Left colon (tissue), 2 donors: ENCODE data around the gene PAX6. TPM values are rescaled to one million over a fixed set of nuclear protein-coding genes. Genes with fewer than 3 reads are reported as not detected.
A peak's percentile ranks its signal among the peaks of the same experiment; 100 is the strongest.

Source experiments
- ATAC-seq: fragments of 200-7000 bp; cut with Tn5 transposase; one replicate; pipeline ENCODE4 v1.9.1; 2020; ENCODE audit warnings: mild to moderate bottlenecking, moderate library complexity
- DNase-seq, 2 donors: peaks; one replicate each; pipeline ENCODE4 v3.0.0-alpha.2; 2020
- intact Hi-C, 2 donors: fragments of 100-400 bp; cut with DNase I in 1 of 2; cut with micrococcal nuclease in 1 of 2; formaldehyde crosslinking; loops; one replicate each; pipeline versions ENCODE4 v1.11.2 to v1.14.0; 2022; cut with DNase I, micrococcal nuclease
- long read RNA-seq: library from polyadenylated mRNA; unstranded; transcript quantifications from one replicate; pipeline ENCODE4 v2.0.0, GENCODE V29; 2021
- total RNA-seq, 2 donors: library from RNA; stranded (reverse); fragmentation: NEBNext Ultra II Directional; extraction: Animal tissue kit (Norgen Biotek cat#: 25700); gene quantifications; one replicate each; pipeline ENCODE4 v1.2.1, GENCODE V29; 2021
- donor health status: DM: no; HTN: no; CAD: no.
- donor health status: DM: yes; HTN: yes; CAD: no.

Gene PAX6
- 1 to 10 TPM; 1.5 to 1.8 TPM for total RNA-seq
- long read RNA-seq: 0 reads

DNA sequence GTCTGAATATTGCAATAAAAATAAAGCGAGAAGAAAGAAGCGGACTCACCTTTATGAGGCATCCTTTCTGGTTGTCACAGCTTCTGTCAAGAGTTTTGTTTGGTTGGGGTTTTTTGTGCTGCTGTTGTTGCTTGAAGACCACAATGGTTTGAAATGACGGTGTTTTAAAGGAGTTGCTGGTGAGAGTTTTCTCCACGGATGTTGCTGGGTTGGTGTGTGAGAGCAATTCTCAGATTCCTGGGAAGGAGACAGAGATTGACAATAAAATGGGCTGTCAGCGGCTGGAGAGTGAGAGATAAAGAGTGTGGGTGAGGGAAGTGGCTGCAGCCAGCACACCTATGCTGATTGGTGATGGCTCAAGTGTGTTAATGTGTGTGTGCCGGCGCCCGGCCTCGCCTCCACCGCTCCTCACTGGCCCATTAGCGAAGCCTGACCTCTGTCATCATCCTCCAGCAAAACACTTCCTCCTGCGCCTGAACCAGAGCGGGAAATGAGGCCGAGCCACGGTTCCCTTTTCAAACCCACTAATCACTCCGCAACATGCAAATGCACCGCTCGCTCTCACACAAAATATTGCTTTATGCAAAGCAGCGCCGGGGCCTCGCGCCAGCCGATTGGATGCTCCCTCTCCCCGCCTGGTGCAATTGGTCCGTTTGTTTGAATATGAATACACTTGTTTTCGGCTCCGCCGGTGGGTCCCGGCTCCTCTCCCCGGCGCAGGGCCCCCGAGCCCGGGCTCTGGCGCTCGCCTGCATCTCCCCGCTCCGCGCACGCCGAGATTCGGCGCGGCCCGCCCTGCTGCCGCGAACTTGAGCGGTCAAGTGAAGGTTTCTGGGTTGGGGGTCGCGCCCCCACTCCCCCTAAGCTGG, at the start of gene PAX6:
TSS of gene PAX6 (minus strand) at position 544 of the 869 bp plus-strand sequence. CDS start 4,911 bp downstream, outside the sequence.
- DNase-seq: peak in 1 of 2 donors; percentile 51

DNA sequence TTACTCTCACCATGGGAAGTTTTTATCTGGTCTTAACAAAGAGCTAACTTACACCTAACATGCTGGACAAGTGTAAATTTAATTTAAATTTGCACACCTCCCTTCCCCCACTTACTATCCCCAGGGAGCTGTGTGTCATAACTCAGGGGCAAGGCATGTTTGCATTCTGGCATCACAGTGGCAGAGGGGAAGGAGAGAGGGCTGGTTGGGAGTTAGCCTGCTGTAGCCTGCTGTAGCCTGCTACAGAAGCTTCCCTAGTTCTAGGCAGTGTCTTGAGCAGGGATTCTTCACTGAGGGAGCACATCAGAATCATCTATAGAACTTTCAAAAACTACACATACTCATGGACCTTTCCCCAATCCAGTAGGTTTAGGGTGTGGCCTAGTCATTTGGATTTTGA, 49.3 kb upstream of the PAX6 start:
- ATAC-seq: no peak
- intact Hi-C loops: no loop called here
- DNase-seq: no peak

More for the DNA sequence above, at the start of gene PAX6:
- peak; percentile 78 for ATAC-seq
- intact Hi-C loops: no loop called here

DNA sequence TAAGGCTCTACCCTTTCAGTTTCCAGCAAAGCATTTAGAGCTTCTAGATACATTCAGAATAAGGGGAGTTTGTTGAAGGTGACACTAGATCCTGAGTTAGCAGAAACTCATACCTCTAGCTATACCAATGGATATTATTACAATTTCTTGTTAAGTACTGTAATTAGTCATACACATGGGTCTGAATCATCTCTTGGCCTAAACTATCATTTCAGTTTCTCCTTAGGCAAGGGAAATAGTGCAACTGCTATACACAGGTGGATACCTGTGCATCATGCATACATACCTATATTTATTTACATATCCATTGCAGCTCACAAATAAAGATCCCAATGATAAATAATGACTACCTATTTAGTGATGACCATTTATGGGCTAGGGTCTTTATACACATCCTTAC, 45.1 kb upstream of the PAX6 start:
- no peak for DNase-seq
- ATAC-seq: no peak
- intact Hi-C loops: no loop called here

DNA sequence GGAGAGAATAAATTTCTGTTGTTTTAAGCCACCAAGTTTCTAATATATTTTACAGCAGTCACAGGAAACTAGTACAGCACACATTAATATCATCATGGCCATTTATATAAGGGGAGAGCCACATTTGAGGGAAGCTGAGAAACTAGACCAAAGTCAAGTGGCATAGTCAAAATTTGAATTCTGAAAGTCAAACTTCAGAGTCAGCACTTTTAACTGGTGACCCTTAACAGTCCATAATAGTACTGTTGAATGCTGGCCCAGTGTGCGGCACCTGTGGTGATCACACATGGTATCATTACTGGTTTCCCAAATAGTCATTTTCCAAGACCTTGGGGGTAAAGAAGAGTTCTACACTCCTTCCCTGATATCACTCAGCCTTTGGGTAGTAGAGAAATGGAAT, 44.3 kb upstream of the PAX6 start:
- intact Hi-C loops: no loop called here
- DNase-seq (no peak), ATAC-seq (no peak)

DNA sequence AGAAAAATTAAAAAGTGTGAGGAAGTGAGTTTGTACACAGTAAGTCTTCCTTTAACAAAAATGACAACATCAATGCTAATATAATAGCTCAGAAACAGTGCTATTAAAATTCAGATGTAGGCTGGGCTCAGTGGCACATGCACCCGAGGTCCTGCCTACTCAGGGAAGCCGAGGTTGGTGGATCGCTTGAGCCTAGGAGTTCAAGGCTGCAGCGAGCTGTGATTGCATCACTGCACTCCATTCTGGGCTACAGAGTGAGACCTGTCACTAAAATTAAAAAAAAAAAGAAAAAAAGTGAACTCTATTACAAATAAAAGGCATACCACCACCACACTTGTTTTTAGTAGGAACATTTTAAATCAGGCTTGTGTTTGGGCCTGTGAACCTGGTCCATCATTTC, 39.2 kb upstream of the PAX6 start:
- intact Hi-C loops: no loop called here
- ATAC-seq: no peak
- DNase-seq: no peak

DNA sequence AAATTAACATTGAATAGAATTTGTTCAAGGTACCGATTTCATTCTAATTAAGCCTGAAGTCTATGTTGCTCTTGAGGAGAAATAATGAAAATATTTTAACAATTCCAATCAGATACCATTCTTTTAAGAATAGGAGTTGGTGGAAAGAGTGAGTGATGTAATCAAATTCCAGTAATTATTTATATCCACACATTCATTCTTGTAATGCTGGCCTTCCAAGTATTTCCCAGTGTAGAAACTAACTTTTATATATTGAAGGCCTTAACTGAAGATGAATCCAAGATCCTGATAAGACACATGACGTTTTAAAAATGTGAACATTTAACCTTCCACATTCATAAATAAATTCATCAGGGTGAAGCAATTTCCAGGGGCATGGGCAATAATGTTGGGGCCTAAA, 36.6 kb upstream of the PAX6 start:
- ATAC-seq: no peak

DNA sequence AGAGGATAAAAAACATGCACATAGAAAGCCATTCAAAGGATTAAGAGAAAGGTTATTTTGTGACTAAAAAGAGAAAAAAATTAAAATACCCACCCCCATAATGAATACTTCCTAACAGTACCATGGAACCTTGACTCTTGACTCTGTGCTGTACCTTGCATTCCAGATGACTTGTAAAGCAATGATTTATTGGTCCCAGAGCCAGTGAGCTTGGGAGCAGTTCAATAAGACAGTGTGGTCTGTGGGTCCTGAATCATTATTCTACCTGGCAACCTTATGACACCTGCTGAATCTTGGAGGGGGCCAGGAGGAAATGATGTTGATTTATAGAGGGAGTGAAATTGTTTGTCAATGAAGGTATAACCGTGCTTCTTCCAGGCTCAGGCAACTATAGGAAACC, 34.2 kb upstream of the PAX6 start:
- intact Hi-C loops: no loop called here
- ATAC-seq (no peak), DNase-seq (no peak)

More for the DNA sequence above, 36.6 kb upstream of the PAX6 start:
- DNase-seq: no peak
- intact Hi-C loops: no loop called here

DNA sequence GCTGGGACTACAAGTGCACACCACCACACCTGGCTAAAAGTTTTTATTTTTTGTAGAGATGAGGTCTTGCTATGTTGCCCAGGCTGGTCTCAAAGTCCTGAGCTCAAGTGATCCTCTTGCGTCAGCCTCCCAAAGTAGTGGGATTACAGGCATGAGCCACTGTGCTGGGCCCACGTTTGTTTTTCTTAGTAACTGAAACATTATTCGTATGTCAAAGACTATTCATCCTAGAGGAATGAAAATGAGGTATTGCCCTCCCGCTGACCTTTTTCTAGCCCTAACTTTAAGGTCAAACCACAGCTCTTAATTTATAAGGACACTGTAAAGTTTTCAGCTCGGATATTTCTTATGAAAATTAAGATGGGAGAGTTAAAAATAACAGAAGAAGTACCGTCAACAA, 33.2 kb upstream of the PAX6 start:
- intact Hi-C loops: no loop called here
- ATAC-seq (no peak), DNase-seq (no peak)

DNA sequence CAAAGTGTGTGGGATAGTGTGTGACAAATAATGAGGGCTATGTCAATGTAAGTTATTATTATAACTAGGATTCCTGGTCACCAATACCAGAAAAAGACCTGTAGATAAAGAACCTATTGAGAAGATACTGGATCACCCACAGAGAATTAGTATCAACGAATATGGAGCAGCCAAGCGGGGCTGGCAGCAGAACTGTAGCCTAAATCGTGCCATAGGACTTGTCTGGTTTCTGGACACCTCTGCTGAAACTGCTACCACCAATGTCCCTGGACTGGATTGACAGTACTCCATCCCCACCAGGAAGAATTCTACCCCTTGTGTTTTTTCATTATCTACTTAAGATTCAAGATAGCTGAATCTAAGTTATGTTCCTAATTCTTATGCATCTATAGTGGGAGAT, 30.3 kb upstream of the PAX6 start:
- ATAC-seq (no peak), DNase-seq (no peak)
- intact Hi-C loops: no loop called here

DNA sequence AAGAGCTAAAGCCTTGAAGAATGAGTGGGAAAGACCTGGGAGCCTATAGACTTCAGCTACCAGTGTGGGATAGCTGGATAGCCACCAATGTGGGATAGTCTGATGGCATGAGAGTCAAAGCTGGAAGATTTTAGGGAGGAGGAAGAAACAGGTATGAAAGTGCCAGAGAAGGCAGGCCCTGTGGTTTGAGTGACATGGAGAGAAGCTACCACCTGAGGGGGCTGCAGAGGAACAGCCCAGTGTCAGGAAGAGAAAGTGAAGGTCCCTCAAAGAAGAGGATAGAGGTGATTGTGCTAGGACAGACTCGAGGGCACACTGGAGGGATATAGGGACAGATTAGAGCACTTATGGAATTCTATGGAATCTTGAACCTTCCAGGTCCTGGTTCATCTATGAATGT, 23.1 kb upstream of the PAX6 start:
- intact Hi-C loops: no loop called here
- no peak for ATAC-seq

DNA sequence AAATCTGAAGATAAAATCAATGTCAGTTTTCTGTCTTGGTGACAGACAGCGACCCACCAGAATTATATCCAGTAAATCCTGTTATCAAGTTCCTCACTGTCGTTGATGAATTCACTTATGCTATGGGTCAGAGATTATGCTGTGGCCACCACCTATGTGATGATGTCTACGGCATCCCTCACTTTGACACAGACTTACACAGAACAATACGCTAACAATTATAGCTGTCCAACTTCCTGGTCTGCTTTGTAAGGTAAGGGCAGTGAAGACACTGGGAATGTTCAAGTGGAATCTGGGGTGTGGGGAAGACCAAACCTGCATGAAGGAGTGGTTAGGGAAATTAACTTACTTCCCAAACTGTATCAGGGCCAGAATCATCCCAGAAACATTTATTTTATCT, 19.3 kb upstream of the PAX6 start:
- ATAC-seq: no peak
- intact Hi-C loops: no loop called here
- no peak for DNase-seq

More for the DNA sequence above, 23.1 kb upstream of the PAX6 start:
- DNase-seq: no peak

DNA sequence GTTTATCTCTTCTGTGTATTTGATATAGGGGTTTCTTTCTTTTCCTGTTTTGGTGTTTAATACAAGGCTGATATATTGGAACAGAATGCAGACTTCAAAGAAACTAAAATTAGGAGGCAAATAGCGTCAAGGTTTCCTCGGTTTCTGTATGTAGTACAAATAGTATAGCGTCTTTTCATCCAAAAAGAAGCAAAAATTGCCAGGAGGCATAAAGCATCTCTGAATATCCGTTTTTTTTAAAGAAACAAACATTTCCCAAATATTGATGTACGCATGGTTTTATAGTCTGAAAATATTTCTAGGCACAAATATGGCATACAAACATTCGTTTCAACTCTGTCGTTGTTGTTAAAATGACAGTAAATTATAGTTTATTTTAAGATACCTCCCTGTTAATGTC, 17.1 kb upstream of the PAX6 start:
- ATAC-seq: no peak
- intact Hi-C loops: no loop called here
- no peak for DNase-seq

DNA sequence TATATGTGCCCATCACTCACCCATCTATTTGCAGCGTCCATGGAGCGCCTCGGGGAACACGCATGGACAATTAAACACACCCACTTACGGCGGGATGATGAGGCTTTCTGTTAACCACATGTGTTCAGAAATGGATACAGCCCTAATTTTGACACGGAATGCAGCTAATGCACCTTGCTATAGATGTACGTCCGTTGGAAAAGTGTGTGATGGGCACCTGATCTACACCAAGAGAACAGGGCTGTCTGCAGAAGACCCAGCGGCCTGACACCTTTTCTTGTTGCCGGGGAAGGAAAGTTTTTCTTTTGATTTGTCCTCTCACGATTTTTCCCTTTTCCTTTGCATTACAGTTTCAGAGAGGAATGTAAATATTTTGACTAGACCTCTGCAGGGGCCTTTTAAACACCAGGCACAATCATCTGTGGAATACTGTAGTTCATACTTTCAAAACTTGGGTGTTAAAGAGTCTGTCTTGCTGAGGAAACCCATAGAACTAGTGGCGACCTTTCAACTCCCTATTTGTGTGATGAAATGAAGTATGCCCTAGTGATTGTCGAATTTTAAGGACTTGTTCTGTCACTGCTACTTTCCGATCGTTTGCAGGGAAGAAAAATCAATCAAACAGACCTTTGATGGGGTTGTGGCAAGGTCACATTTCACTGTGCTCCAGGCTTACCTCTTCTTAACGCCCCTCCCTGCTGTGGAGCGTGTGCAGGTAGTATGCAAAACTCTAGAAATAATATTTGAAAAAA, 16.5 kb upstream of the PAX6 start:
- intact Hi-C loops: no loop called here
- no peak for ATAC-seq
- DNase-seq: no peak

DNA sequence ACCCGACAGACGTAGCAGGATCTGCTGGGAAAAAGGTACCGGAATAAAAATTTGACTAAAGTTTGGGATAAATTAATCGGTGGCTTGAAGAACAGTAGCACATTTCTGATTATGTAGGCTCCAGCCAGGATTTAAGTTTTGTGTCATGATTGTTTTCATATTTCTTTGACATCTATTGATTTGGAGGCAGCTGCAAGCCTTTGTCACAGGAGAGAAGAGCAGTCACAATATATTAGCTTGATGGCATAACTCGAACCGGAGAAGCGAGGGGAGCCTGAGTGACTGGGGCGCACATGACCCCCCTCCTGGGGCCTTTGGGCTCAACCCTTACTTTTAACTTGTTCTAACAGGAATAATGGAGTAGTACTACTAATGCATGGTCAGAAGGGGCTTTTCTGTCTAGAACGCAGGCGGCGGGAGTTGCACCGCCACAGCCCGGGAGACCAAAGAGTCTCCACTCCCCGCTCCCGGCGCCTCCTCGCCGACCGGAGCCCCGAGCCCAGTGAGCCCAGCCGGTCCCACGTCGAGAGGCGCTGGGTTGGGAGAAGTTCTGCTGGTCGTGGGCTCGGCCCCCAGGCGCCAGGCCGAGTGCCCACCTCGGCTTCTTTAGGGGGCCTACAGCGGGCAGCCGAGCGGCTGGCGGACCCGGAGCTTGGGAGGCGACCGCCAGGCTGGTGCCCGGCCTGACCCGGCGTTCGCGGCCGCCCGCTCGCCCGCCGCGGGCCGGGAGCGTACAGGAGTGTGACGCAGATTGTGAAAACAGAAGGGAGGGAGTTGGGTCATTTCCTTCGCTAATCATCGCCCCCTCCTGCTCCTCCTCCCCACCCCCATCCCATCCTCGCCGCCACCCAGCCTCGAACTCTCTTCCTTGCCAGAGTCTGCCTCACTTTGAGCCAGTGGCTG, 15.7 kb upstream of the PAX6 start:
- DNase-seq (no peak), ATAC-seq (no peak)
- intact Hi-C loops: no loop called here

DNA sequence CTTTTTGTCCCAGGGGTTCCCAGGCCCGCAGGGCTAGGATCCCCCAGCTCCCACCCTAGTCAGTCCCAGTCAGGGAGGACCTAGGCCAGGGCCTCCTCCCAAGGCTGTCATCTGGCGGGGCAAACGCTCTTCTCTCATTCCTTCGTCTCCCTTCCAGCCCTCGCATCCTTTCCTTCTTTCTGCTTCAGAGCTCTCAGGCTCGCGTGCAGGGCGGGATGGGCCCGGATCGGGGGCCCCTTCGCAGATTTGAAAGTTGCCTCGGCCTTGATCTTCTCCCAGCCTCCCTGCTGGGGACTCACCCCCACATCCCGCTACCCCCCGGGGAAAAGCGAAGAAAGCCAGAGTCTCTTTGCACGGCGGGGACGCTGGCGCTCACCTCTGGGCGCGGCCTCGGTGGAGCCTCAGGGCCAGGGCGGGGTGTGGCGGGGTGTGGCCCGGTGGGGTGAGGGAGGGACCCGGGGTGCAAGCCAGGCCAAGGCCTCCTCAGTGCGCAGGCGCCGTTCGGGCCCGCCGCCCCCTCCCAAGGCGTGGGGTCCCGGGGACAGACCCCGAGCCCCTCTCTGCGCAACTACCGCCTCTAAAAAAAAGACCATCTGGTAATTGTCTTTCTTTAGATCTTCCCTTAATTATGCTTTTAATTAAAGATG, 14.8 kb upstream of the PAX6 start:
- intact Hi-C loops: no loop called here
- ATAC-seq (peak; percentile 46), DNase-seq (no peak)

DNA sequence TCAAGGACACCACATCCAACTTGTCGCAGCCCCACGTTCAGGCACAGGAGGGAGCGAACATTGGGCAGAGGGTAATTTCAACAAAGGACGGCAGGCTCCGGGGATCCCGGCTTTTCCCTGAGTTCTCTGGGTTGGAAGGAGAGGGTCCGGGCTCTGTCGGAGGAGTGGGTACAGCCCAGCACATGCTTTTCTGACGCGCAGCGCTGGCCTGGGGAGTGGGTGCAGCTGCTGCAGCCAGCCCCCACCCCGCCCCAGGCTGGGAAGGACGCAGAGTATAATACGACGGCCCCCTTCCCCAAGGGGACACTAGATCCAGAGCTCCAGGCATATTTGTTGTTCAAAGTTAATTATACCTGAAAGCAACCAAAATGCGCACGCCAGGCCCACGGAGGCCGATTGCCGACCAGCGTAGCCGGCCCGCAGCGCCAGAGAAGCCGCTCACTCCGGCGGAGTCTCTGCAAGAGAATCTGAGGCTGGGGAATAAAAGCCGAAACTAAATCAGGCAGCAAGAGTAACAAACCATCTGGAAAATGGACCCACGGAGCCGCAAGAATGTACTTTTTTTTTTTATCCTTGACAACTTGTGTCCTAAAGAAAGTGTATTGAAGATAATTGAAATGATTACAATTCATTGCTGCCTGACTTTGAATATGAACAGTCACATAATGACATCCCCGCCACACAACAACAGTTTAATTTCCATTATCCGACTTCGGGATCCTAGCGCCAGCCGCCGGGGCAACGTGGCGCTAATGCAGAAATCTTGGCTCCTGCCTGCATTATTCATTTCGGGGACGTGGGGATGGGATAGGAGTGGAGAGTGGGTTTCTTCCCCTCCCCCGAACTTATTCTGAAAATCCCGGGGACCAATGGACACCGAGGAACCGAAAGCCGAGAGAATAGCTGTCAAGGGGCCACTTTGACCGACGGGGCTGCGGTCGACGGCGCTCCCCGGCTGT, 14.0 kb upstream of the PAX6 start:
- no peak for DNase-seq
- intact Hi-C loops: no loop called here
- no peak for ATAC-seq

DNA sequence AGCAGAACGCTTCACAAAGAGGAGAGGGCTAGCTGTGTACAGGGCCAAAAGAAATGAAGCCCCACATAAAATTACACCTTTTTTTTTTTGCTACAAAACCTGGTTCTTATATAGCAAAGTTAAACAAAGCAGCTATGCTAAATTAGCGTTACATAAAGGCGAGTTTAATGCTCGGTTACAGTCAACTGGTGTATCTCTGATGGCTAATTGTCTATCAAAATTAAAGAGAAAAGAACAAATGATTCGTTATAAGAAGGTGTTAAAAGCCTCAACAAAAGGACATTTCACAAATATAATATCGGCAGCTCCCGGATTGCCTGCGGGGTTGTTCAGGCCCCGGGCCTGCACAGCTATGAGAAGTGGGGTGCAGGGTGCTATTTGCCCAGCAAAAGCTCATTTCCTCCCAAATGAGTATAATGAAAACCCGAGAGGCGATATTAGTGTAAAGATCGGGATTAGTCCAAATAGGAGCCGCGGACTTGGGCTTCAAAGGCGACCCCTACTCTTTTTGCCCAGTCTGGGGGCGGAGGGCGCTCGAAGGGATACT, 13.3 kb upstream of the PAX6 start:
- DNase-seq (no peak), ATAC-seq (no peak)
- intact Hi-C loops: no loop called here
